H1 (cell line): Measurements from ENCODE around the gene ATF7IP2. TPM values are rescaled to one million over a fixed set of nuclear protein-coding genes. Genes with fewer than 3 reads are reported as not detected.
A peak's percentile ranks its signal among the peaks of the same experiment; 100 is the strongest.

Source experiments
- ATF3 ChIP-seq: IDR thresholded peaks from 2 replicates; pipeline ENCODE4 v1.6.1; 2011; ENCODE audit warnings: low read depth, mild to moderate bottlenecking, low read length; ENCODE audit not compliant: insufficient read depth
- BRCA1 ChIP-seq: IDR thresholded peaks from 2 replicates; pipeline ENCODE4 v1.6.1; 2012; ENCODE audit warnings: low read depth, low read length, improper control_type of control experiment
- FOSL1 ChIP-seq: IDR thresholded peaks from 2 replicates; pipeline ENCODE4 v1.6.1; 2011; ENCODE audit warnings: mild to moderate bottlenecking, low read depth, low read length, moderate library complexity; ENCODE audit not compliant: insufficient read depth
- KDM4A ChIP-seq: IDR thresholded peaks from one replicate; pipeline ENCODE4 v1.7.1; 2012; ENCODE audit warnings: low read depth, mild to moderate bottlenecking, moderate library complexity, low read length, inconsistent platforms; ENCODE audit not compliant: severe bottlenecking
- MAFK ChIP-seq: IDR thresholded peaks from 2 replicates; pipeline ENCODE4 v1.6.1; 2012; ENCODE audit warnings: low read depth, mild to moderate bottlenecking, improper control_type of control experiment, low read length
- TAF1 ChIP-seq: IDR thresholded peaks from 2 replicates; pipeline ENCODE4 v1.6.1; 2011; ENCODE audit warnings: mild to moderate bottlenecking, low read depth, low read length
- ZNF274 ChIP-seq: IDR thresholded peaks from 2 replicates; pipeline ENCODE4 v1.7.0; 2012; ENCODE audit warnings: low read length, borderline replicate concordance; ENCODE audit errors: extremely low read depth
- polyA plus RNA-seq, 7 experiments: library from polyadenylated mRNA; depleted of rRNA in 3 of 7; stranded (reverse) in 5 of 7; unstranded in 2 of 7; fragments of >200 nt in 5 of 7; fragments of 200-250 nt in 2 of 7; gene quantifications; 1 replicate in 5 of 7; 2 replicates in 1 of 7; 4 replicates in 1 of 7; pipeline versions ENCODE4 v1.2.1 to v1.2.3, GENCODE V29; 2011 to 2013; ENCODE audit warnings: missing spikeins in 2 of 7, mixed read lengths in 2 of 7
- total RNA-seq: library from RNA; stranded (reverse); fragmentation: NEBNext Ultra II Directional; extraction: Animal tissue kit (Norgen Biotek cat#: 25700); gene quantifications from 2 replicates; pipeline ENCODE4 v1.2.1, GENCODE V29; 2021
- TF ChIP-seq, protein P1 (sequence below), 3 experiments: IDR thresholded peaks; 1 replicate in 2 of 3; 2 replicates in 1 of 3; pipeline versions ENCODE4 v1.5.1 to v1.6.1; 2011; ENCODE audit warnings: low read length in 3 of 3, mild to moderate bottlenecking in 3 of 3, inconsistent platforms in 2 of 3, low read depth in 1 of 3, moderate library complexity in 1 of 3; ENCODE audit not compliant: insufficient read depth in 1 of 3; ENCODE audit errors: control extremely low read depth in 1 of 3

ATF7IP2 gene
- total and polyA plus RNA-seq, 2 of the 8 experiments (the other 6 are each of a cell fraction or from before 2014, with no cell fraction given), result 28.7 to 32.8 TPM

DNA sequence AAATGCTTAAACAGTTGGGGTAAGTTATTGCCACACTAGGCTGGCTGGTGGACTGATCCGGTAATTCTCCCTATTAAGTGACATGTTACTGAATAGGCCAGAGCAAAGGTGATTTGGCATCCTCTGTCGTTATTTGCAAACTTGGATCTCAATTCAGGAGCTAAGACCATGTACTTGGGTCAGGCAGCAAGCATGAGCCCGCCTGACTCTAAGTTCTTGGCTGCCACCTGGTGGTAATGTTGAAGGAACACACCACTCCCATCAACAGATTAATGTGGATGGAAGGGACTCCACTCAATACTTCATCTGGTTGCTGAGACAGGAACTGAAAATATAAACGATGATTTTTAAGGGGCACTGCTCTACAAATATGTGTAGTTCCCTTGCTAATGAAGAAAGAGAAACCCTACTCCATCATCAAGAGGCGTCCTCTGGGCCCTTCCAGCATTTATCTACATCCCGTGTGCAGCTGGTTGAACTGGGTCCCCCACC is 123.7 kb downstream of the ATF7IP2 start (continued):
- TF ChIP-seq, protein P1, sequence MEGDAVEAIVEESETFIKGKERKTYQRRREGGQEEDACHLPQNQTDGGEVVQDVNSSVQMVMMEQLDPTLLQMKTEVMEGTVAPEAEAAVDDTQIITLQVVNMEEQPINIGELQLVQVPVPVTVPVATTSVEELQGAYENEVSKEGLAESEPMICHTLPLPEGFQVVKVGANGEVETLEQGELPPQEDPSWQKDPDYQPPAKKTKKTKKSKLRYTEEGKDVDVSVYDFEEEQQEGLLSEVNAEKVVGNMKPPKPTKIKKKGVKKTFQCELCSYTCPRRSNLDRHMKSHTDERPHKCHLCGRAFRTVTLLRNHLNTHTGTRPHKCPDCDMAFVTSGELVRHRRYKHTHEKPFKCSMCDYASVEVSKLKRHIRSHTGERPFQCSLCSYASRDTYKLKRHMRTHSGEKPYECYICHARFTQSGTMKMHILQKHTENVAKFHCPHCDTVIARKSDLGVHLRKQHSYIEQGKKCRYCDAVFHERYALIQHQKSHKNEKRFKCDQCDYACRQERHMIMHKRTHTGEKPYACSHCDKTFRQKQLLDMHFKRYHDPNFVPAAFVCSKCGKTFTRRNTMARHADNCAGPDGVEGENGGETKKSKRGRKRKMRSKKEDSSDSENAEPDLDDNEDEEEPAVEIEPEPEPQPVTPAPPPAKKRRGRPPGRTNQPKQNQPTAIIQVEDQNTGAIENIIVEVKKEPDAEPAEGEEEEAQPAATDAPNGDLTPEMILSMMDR (IDR thresholded peaks at IDR 0.05; ENCODE audit: control extremely low read depth in 1 of 3, insufficient read depth in 1 of 3, low read depth in 1 of 3, low read length in 3 of 3), result peak; percentile 64 to 93 (median 87)
- TF ChIP-seq TAF1 (no peak), ATF3 (no peak), BRCA1 (no peak), ZNF274 (no peak), MAFK (no peak), FOSL1 (no peak), KDM4A (no peak)
